Hepatocyte (in vitro differentiated cells): ENCODE measurements around the gene ANKRD31.

Source experiments
- EZH2 ChIP-seq: fragments of 200-600 bp; sonication (generic); IDR thresholded peaks from 2 replicates; pipeline ENCODE4 v1.6.1; 2016; ENCODE audit warnings: antibody characterized with exemption, mild to moderate bottlenecking, borderline replicate concordance
- TF ChIP-seq, protein P1 (sequence below): fragments of 200-600 bp; sonication (generic); IDR thresholded peaks from 2 replicates; pipeline ENCODE4 v1.5.1; 2016; ENCODE audit warnings: antibody characterized with exemption, mild to moderate bottlenecking; ENCODE audit not compliant: poor library complexity

DNA sequence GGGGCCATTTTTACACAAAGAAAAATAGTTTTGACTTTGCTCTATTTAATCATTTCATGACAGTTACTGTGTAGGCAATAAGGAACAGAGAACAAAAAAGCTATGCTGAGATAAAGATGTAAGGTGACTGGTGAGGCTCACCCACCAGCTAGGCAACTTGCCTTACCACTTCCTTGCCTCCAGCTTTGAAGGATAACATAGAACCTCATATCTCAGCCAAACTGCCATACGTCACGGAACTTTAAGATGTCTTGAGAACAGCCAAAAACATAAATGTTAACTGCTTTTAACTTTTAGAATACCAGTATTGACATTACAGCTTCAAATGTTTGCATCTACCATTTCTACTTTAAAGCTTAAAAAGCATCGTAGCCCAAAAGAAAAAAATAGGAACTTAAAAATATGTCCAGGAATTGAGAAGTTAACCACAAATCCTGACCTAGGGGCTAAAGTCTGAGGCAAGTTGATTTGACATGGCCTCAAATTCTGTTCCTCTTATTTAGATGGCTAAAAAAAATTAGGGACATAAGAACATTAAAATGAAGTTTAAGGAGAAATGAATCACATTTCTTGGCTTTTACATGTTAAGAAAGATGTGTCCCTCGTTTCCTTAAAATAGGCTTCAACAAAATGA, 176.6 kb downstream of the ANKRD31 start:
- TF ChIP-seq, protein P1, sequence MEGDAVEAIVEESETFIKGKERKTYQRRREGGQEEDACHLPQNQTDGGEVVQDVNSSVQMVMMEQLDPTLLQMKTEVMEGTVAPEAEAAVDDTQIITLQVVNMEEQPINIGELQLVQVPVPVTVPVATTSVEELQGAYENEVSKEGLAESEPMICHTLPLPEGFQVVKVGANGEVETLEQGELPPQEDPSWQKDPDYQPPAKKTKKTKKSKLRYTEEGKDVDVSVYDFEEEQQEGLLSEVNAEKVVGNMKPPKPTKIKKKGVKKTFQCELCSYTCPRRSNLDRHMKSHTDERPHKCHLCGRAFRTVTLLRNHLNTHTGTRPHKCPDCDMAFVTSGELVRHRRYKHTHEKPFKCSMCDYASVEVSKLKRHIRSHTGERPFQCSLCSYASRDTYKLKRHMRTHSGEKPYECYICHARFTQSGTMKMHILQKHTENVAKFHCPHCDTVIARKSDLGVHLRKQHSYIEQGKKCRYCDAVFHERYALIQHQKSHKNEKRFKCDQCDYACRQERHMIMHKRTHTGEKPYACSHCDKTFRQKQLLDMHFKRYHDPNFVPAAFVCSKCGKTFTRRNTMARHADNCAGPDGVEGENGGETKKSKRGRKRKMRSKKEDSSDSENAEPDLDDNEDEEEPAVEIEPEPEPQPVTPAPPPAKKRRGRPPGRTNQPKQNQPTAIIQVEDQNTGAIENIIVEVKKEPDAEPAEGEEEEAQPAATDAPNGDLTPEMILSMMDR: no peak
- TF ChIP-seq EZH2: no peak
